NCI-H345 treated with DMSO at 0.1 percent for 48 hours (cell line): ENCODE data around the gene LIX1.
"Not testable (repeated sequence)": the region's sequence is repeated elsewhere in the genome, so short reads cannot be mapped to it uniquely, and the experiment has no call there.

ENCODE experiments used
- DNase-seq: peaks from one replicate; lab custom pipeline; 2025; ENCODE audit not compliant: unreplicated experiment; lab: John Stamatoyannopoulos, UW

The LIX1 gene

DNA sequence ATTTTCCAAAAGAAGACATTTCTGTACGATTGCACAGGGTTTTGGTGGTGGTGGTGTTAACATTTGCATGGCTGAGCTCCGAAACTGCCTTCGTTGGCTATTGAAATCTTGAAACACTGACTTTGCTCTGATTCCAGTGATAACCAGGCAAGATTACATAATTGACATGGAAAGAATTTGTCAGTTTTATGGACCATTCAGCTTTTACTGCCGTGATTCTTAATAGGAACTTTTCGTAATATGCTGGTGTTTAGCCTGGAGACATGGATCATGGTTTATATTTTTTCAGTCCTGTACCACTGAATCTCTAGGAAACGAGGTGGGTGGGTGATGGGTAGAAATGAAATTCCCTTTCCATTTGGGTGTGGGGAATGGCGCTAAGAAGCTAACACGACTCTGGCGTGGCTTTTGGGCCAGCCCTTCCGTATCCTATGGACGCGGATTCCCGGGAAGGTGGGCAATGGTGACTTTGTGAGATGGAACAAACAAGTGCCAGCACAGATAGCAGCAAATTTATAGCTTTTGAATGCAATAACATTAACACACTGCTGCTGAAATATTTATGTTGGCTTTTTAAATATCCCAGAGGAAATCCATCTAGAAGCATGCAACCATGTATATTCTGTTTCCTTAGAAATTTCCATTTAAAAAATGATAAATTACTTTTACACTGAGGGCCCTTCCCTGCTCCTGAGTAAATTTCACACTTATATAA is 36.8 kb downstream of the LIX1 start:
- no peak for DNase-seq

DNA sequence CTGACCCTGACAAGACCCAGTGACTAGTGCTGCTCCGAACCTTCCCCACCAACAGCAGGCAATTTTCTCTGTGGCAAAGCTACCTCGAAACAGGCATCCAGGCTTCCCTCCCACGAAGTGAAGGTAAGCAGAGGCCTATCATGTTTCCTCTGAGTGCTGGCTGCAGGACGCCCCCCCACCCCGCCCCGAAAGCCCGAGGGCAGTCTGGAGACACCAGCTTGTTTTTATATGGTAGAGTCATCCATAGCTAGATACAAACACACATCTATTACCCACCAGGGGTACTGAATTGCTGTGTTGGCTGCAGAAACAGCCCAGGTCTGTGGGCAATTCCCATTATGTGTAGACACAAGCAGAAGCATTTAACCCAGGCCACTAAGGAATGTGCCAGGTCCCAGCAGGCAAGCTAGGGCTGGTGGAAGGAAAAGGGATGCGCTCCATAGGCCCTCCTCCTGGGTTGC is 40.4 kb downstream of the LIX1 start:
- DNase-seq, result no peak

DNA sequence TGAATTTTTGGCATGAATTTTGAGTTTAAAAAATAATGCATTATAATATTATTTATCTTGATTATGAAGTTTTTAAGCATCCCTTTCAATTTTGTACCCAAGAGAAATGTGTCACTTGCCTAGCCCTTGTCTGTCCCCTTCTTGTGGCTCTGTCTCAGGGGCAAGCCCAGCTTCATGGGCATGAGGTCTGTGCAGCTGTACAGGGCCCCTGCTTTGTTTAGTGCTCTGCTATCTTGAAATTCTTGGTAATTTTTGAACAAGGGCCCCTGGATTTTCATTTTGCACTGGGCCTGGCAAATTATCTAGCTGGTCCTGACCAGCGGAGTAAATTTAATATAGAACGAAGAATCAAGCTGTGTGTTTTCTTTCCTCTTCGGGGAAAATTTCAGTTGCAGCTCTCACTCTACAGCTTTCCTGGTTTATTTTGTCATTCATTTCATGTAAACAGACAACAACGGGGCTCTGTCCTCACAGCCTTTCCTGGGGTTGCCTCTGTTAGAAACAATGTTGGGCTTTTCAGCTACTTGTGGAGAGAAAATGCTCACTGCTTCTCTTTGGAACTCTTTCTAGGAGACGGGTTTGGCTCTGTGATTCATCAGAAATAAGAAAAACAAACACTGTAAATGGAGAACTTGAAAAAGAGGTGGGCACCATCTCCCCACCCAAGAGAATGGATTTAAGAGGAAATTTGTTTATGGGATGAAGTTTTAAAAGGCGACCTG is 41.1 kb downstream of the LIX1 start:
- DNase-seq, result no peak

DNA sequence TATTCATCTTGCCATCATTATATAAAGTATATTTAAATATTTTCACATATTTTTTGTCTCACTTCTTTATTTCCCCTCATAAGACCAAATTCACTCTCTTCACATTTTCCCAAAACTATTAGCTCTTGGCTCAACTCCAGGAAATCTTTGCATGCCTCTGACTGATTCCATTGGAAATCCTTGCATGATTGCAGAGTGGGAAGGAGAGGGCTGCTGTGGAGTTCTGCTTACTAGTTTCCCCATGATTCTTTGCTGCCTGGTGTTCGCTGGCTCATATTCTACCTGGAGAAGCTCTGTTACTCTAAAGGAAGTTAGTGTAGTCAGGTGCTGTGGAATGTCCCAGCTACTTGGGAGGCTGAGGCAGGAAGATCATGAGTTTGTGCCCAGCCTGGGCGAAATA is 41.9 kb downstream of the LIX1 start:
- DNase-seq, result no peak

DNA sequence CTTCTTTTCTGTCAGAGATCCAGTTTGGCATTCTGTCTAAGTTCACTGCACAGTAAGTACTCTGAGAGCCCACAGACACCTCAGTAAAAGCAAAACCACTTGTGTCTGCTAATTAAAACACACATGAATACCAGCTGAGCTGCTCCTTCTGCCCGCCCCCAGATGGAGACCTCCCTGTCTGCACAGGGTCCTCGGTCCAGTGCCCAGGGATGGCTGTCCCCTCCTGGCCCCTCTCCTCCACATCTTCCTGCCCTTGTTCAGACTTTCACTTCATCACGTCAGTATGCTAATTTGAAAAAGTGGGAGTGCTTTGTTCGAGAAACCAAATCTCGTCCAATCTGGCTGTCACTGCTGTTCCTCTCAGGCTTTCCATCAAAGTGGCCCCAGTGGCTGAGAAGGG is 43.5 kb downstream of the LIX1 start:
- no peak for DNase-seq

DNA sequence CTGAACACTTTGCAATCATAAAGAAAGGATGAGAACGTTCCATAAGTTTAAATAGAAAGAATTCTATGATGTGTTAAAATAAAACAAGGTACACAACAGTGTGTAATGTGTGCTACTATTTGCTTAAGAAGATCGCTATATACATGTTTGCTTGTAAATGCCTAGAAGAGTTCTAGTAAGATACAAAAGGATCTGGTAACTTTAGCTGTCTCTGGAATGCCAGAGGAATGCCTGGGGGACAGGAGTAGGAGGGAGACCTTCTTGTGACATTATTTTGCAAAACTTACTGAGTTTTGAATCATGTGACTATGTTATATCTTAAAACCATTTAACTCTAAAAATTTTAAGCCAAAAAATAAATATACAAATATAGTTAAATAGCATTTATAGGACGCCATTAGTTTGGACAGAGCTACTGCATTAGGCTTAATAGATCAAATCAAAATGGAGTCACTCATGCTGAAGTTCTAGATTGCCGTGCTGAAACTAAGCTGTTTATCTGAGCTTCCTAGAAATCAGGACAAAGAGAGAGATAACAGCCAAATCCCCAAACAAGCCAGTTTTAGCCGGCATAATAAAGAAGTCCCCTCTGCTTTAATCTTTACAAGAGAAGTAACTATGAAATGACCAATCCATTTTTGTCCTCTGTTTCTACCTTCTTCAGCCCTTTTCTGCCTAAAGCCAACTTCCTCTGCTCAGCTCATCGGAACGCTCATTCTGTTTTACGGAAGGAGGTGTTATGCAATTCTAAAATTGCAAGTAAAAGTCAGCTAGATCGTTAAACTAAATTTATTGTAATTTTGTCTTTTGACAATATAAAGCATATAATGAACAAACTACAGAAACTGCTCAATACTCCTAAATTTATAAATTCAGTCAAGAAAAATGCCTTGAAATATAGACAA is 44.8 kb downstream of the LIX1 start:
- DNase-seq, result no peak

DNA sequence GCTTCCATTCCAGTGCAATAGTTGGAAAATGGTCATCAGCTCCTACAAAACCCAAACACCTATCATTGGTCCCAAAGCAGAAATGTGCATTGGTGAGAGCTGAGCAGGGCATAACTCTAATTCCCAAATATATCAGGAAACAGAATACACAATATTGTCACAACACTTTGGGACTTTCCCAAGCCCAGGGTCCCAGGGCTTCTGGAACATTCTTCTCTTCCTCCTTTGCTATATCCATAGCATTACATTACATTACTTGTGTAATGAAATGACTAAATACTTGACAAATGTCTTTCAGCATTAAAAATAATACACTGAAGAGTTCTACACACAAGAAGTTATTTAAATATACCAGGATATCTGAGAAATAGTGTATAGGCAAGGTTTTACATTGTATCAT is 45.6 kb downstream of the LIX1 start:
- DNase-seq, result no peak

DNA sequence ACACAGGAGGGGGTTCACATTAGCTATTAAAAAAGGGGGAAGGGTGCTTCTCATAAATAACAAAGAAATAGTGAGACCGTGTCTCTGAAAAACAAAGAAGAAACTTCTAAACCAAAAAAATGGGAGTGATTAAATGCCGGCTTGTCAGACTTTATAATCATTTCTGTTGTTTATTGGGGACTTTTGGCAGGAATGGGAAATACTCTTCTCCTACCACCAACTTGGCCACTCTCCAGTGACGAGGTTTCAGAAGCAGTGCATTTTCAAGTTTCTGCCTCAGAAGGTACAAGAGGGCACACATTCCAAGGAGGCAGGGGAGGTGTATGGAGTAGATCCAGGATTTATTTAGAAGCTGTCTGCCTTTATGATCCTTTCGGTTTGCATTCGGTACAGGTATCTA is 46.2 kb downstream of the LIX1 start:
- DNase-seq, result no peak

DNA sequence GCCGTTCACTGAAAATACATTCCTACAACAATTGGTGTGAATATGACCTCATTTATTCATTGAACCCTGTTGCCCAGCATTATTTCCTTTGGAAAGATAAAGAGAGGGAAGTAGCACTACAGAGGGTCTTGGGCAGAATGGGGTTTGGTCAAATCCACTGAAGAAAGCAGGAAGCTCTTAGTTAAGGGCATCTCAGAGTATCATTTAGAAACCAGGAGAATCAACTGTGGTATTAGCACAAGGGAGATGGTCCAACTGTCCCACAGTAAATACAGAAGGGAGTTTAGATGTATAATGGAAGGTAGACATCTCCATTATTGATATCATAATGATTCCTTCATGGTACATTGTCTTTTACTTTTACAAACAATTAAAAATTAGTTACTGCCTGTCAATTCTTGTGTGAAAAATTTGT is 47.1 kb downstream of the LIX1 start:
- DNase-seq, result no peak

DNA sequence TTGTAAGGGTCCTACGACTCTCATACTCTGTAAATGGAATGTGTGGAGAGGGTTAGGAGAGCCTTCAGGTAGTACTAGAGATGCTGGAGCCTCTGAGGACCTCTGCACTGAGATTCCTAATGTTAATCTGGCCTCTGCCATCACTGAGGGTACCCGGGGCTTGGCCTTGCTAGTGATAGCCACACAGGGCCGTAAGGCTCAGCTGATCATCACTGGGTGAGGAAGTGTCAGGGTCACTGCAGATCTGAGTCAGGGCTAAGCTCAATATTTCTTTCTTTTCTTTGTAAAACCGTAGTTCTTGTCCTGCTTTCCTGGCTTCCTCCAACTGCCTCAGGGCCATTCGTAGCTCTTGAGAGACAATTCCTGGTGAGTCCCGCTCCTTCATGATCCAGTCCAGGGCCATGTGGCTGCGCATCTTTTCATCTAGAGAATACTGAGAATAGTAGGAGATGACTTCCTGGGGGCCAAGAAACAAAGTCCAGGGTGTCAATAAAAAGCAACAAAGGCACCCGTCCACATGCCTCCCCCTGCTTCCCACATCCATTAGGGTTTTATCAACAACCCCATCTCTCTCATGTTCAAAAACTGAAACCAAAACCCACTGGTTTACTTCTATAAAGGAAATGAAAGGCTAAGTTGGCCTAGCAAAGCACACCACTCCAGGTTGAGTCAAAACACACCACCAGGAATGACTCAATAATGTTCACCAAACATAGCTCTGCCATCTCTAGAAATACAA is 47.7 kb downstream of the LIX1 start:
- DNase-seq, result no peak

DNA sequence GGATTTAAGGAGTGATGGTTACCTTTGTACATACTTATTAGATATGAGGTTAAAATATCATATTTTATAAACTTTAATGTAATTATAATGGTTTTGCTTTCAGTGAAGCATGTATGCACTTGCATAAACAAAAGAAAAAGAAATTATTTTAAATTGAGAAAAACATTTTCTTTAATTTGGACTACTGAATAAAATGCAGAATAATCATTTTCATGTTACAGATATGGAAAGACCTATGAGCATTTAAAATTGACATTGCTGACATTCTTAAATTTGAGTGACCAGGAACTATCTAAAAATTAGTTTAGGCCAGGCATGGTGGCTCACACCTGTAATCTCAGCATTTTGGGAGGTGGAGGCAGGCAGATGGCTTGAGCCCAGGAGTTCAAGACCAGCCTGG is 49.2 kb downstream of the LIX1 start:
- DNase-seq, result no peak

DNA sequence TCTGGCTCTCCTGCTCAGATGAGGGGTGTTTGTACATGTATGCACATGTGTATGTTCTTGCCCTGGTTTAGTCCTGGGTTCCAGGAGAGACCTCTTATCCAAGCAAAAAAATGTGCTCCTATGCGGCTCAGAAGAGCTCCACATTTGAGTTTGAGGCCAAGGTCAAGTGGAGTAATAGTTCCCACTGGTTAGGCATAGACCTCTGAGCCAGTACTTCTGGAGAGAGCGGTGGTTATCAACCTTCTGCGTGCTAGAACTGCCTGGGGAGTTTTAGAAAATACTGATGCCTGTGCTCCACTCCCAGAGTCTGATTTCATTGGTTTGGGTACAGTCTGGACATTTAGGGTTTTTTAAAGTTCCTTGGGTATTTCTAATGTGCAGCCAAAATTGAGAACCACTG is 51.5 kb downstream of the LIX1 start:
- DNase-seq, result no peak

DNA sequence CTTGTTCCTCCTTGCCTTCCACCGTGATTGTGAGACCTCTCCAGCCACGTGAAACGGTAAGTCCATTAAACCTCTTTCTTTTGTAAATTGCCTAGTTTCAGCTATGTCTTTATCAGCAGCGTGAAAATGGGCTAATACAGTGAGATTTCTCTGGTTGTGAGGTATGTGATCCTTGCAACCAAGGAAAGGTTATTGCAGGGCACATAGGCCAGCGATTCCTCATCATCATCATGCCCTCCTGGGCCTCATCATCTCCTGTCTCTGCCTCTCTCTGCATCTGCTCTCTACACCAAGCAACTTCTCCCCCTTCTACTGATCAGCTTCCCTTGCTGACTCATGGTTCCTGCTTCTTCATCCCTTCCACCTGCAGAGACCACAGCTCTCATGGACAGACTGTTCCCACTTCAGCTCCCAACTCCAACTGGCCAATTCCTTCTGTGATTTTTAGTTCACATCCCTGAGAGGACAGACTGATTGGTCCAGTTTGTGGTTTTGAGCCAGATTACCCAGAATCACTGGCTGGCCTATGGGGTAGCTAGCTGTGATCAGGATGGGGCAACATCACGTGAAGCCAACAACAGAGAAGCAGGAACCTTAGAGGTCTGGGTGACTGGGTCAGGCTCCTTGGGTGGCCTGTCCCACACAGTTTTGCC is 53.1 kb downstream of the LIX1 start:
- DNase-seq, result no peak

DNA sequence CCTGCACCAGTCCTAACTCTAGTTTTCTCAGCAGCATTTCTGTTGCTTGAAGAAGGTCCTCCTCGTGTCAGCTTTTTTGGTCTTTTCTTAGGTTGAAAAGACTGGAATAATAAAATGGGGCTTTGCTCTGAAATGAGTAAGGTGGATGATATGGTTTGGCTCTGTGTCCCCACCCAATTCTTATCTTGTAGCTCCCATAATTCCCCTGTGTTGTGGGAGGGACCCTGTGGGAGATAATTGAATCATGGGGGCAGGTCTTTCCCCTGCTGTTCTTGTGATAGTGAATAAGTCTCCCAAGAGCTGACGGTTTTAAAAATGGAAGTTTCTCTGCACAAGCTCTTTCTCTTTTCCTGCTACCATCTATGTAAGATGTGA is 53.6 kb downstream of the LIX1 start:
- no peak for DNase-seq

DNA sequence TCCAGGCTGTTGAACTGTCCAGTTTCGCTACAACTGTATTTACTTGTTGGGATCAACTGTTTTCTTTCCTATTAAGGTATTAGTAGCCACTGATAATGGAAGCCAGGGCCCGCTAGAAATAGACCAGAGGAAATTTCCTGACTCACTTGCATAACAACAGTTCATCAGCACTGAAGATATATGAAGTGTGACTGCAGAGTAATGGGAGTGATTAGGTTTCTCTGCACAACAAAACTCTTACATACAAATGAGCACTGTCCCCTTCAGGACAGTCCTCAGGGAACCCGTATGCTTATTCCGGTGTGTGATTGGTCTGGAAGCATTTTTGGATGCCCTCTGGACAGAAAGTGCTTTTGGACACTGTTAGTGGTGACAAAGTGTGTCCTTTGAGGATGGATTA is 55.3 kb downstream of the LIX1 start:
- DNase-seq, result no peak

DNA sequence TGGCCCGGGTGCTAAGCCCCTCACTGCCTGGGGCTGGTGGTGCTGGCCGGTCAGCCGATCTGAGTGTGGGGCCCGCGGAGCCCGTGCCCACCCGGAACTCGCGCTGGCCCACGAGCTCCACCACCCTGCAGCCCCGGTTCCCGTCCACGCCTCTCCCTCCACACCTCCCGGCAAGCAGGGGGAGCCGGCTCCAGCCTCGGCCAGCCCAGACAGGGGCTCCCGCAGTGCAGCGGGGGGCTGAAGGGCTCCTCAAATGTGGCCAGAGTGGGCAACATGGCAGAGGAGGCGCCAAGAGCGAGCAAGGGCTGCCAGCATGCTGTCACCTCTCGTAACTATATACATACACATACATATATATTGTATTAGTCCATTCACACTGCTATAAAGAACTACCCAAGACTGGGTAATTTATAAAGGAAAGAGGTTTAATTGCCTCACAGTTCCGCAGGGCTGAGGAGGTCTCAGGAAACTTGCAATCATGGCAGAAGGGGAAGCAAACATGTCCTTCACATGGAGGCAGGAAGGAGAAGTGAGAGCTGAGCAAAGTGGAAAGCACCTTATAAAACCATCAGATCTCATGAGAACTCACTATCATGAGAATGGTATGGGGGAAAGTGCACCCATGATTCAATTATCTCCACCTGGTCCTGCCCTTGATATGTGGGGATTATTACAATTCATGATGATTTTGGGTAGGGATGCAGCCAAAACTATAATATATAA is 56.8 kb downstream of the LIX1 start:
- no peak for DNase-seq

DNA sequence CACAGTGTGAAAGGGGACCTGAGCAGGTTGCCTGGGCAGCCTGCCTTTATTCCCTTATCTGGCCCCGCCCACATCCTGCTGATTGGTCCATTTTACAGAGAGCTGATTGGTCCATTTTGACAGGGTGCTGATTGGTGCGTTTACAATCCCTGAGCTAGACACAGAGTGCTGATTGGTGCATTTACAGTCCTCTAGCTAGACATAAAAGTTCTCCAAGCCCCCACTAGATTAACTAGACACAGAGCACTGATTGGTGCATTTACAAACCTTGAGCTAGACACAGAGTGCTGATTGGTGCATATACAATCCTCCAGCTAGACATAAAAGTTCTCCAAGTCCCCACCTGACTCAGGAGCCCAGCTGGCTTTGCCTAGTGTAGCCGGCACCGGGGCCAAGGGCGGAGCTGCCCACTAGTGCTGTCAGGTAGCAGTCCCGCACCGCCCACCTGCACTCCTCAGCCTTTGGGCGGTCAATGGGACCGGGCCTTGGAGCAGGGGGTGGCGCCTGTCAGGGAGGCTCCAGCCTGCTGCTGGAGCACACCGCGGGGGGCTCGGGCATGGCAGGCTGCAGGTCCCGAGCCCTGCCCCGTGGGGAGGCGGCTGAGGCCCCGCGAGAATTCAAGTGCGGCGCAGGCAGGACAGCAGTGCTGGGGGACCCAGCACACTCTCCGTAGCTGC is 57.5 kb downstream of the LIX1 start:
- not testable (repeated sequence) for DNase-seq

DNA sequence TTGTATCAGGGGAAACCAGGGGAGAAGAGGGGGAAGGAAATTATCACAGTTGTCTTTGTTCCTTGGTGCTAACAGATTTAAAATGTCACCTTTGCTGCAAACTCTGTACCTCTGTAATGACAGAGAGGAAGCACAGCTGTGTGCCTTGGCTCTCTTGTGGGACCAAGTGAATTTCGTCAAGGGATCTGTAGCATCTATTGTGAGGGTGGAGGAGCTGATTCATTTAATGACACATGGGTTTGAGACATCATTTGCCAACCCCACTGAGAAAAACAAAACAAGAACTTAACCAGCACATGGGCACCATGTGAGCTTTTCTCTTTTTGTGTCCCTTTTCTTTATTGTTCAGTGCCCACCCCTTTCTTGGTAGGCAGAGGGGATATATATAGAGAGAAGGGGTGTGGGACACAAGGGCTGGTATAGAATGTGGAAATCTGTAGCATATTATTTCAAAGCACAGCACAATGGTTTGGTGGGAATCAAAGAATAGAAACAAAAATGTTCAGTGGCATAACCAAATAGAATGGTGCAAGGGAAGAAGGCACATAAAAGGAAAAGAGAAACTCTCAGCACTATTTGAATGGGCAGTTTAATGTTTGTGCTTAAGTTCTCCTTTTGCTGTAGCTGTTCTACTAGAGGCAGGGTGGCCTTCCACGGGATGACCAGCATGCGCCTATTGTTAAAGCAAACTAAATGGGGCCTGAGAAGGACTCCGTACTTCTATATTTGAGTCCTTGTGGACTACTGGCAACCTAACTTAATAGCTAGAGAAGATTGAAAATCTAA is 63.3 kb downstream of the LIX1 start:
- DNase-seq, result no peak

DNA sequence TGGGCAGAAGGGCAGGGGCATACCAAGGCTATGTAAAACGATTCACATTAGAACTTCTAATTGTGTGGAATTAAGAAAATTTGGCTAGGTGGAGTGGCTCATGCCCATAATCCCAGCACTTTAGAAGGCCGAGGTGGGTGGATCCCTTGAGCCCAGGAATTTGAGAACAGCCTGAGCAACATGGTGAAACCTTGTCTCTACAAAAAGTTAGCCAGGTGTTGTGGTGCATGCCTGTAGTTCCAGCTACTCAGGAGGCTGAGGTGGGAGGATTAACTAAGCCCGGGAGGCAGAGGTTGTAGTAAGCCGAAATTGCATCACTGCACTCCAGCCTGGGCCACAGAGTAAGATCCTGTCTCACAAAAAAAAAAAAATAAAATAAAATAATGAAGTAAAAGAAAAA is 65.2 kb downstream of the LIX1 start:
- DNase-seq, result no peak
